HG03342 (cell line): ENCODE data around the gene WDR4.
"Not testable (repeated sequence)": the region's sequence is repeated elsewhere in the genome, so short reads cannot be mapped to it uniquely, and the experiment has no call there.

Experiments used
- ATAC-seq: cut with Tn5 transposase; IDR thresholded peaks from one replicate; pipeline ENCODE4 v1.9.1; 2021; ENCODE audit warnings: mild to moderate bottlenecking, moderate library complexity; ENCODE audit not compliant: unreplicated experiment

Gene WDR4

DNA sequence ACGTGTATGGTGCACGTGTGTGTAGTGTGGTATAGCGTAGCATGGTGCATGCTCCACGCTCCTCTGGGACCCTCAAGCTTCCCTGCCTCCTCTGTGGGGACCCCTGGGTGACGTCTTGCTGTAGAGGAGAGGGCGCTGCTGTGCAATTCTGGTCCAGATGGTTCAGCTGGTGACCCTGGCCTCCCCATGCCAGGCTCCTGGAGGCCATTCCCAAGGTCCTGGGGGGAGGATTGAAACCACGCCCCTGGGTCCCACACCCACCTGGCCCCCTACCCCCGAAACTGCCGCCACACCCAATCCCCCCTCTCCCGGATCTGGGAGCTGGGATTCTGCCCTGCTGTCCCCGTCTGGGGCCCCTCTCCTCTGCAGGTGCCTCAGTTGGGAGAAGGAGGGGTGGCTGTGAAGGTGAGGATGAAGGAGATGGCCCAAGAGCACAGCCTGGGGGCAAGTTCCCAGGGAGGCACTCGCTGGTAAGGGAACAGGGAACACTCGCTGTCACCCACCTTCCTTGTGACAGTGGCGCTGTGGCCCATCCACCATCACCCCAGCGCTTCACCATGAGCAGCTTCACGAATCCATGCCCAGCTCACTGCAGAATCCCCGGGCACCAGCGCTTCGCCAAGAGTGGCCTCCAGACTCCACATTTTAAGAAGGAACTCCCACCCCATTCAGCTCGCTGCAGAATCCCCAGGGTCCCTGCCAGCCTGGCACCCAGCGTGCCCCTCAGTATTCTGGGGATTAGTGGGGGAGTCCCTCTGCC, 38.0 kb downstream of the WDR4 start:
- no peak for ATAC-seq

- no peak for ATAC-seq
Measured at GRCh38 chr21:42840411-42841155, 38.8 kb downstream of the WDR4 start.

DNA sequence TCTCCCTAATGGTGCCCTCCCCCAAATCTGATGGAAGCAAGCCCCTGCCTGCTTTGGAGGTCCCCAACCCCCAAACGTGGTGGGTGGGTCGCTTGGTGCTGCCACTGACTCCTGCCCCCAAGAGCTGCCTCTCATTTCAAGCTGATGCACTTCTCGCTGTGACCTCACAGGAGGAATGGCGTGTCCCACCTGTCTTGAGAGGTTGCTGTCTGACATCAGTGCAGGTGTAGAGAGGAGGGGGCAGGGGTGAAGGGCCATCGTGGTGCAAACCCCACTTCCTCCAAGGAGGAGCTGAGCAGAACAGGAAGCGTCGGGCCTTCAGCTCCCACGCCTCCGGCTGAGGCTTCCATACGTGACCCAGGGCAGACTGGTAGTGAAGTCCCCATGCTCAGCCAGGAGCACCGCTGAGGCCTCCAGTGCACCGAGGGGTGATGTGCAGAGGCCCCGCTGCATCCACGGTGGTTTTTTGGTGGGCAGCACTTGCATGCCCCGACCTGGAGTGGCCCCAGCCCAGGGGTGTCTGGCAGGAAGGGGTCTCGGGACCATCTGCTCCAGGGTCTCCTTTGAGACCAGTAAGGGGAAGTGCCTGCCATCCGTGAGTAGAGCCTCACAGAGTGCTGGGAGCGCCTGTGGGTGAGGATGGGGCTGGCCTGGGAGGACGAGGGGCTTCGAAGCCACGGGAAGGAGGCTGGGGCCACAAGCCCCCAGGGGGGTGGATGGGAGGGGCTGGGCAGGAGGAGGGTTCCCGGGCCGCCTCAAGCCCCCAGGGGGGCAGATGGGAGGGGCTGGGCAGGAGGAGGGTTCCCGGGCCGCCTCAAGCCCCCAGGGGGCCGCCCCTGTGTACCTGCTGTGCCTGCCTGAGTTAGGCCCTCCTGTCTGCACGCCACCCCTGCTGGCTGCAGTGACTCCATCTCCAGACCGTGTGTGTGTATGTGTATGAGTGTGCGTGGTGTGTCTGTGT, 39.8 kb downstream of the WDR4 start:
- no peak for ATAC-seq

- not testable (repeated sequence) for ATAC-seq
Measured at GRCh38 chr21:42838212-42838690, 41.1 kb downstream of the WDR4 start.

GRCh38 chr21:42837421-42838211, 41.7 kb downstream of the WDR4 start:
- no peak for ATAC-seq

DNA sequence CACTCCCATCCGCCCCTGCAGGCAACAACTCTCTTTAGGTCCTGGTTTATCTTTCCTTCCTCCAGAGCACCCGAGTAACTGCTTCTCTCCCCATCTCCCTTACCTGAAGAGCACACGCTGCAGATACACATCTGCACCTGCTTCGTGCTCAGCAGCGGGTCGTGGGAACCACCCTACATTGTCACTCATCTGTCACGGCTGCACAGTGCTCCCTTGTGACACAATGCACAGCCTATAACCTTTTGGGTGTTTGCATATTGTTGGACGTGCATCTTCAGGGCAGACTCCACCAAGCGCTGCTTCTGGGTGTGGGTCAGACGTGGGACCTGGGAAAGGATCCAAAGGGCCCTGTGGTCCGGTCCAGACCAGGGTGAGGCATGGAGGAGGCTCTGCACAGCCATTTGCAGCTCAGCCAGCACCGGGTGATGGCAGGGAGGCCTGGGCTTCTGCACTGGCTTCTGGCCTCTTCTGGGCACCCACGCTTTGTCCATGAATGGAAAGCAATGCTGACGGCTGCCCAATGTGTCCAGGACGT, 42.5 kb downstream of the WDR4 start:
- ATAC-seq: no peak

DNA sequence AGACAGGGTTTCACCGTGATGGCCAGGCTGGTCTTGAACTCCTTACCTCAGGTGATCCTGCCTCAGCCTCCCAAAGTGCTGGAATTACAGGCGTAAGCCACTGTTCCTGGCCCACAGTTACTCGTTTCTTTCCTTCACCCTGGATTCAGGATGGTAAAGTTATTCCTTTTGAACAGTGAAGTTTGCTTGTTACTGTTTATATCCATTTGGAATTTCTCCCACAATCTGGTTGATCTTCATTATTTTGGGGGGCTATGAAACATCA, 43.0 kb downstream of the WDR4 start:
- no peak for ATAC-seq

DNA sequence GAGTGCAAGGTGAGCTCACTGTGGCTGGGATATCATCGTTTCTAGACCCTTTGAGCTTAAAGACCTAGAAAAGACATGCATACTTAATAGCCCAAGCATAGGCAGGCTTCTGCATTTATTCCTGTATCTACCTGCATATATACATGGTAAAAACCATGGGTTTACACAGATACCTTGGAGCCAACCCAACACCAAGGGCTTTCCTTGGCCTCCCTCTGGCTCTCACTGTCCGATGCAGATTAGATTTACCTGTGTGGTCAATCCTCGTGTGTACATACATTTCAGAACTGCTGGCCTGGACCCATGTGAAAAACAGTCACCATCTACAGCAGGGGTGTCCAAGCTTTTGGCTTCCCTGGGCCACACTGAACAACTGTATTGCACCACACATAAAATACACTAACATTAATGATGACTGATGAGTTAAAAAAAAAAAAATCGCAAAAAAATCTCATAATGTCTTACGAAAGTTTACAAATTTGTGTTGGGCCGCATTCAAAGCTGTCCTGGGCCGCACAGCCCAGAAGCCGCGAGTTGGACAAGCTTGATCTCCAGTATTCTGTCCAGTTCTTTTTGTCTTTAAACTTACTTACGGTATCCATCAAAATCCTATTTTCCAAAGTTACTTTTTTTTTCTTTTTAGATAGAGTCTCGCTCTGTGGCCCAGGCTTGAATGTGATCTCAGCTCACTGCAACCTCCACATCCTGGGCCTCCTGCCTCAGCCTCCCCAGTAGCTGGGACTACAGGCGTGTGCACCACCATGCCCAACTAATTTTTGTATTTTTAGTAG, 43.5 kb downstream of the WDR4 start:
- no peak for ATAC-seq

DNA sequence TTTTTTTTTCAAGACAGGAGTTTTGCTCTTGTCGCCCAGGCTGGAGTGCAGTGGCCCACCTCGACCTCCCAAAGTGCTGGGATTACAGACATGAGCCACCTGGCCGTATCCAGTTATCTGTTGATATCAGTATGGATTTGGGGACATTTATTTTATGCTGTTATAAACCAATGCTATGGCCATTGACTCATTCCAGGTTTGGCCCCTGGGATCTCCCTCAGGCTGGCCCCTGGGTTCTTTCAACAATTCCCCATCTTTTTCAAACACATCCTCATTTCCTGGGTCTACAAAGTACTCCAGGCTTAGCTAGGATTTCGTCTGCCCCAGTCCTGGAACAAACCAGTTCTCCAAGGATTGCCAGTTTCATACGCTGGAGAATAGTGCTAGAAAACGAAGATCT, 44.1 kb downstream of the WDR4 start:
- ATAC-seq: no peak

GRCh38 chr21:42834726-42835191, 44.6 kb downstream of the WDR4 start:
- ATAC-seq: no peak

DNA sequence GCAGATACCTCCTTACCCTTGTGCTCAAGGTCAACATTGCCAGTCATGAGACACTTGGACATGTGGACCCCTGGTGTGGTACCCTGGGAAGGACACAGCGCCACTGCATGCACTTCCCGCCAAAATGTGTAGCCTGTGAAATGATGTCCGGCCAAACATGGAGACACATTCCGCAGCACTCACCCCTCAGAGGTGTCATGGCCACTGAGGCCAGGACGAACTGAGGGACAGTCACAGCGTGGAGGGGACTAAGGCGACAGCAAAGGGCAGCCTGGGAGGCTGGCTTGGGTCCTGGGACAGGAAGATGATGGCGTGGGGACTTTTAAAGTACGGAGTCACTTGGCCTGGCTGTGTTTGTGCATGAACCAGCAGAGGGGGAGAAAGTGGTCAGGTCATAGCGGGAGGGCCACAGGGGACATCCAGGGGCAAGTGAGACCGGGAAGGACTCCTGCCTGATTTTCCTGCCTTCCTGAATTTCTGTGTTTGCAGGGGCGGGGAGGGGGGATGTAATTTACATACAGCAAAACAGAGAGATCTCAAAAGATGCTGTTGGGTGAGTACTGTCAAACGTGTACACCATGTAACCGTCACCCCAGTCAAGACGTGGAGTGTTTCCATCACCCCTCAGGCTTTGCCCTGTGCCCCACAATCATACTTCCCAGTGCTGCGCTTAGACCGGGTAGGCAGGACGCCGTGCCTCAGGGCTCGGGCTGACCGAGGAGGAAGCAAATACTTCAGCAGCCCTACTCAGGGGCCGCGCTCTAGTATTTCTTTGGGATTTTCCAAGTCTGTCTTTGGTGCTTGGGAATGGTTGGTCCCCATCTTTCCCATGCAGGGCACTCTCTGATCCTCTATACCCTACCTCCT, 45.2 kb downstream of the WDR4 start:
- no peak for ATAC-seq

GRCh38 chr21:42833439-42833815, 45.9 kb downstream of the WDR4 start:
- peak; percentile 48 for ATAC-seq

GRCh38 chr21:42832321-42832630, 47.1 kb downstream of the WDR4 start:
- not testable (repeated sequence) for ATAC-seq

DNA sequence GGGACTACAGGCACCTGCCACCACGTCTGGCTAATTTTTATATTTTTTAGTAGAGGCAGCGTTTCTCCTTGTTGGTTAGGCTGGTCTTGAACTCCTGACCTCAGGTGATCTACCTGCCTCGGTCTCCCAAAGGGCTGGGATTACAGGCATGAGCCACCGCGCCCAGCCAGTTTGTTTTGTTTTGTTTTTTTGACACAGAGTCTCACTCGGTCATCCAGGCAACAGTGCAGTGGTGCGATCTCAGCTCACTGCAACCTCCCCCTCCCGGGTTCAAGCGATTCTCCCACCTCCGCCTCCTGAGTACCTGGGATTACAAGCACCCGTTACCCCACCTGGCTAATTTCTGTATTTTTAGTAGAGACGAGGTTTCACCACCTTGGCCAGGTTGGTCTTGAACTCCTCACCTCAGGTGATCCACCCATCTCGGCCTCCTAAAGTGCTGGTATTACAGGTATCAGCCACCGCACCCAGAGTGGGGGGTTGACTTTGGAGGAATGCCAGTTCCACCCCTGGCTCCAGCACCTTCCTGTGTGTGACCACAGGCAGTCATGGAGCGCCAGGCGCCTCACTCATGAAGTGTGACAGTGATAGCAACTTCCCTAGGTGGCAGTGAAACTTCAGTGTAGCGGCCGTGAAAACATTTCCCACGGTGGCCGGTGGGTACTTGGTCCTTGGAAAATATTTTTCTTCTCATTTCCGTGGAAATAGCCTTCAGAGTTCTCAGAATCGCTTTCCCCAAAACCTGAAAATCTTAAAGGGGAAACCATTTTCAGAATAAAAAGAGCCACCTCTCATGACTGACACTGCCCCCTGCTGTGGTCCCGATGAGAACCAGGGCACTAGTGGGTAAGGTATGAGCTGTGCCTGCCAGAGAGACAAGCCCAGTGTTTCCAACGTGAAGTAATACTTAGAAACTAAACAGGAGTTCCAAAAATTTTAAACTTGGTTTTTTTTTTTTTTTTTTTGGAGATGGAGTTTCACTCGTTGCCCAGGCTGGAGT, 48.6 kb downstream of the WDR4 start:
- ATAC-seq: no peak

DNA sequence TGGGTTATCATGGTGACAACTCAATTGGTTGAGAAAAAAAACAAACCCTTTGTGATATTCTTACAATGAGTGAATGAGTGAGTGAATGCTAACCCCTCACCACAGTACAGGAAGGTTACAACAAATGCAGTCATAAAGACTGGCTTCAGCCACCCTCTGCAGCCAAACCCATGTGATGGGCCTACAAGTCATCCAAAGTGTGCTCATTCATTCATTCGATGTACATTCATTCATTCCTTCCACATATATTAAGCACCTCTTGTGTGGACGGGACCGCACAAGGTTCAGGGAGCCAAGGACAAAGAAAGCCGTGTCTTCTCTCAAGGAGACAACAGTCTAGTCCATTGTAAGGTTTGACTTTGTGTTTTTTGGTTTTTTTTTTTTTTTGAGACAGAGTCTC, 49.4 kb downstream of the WDR4 start:
- ATAC-seq: no peak

GRCh38 chr21:42829417-42829816, 49.9 kb downstream of the WDR4 start:
- ATAC-seq: no peak

DNA sequence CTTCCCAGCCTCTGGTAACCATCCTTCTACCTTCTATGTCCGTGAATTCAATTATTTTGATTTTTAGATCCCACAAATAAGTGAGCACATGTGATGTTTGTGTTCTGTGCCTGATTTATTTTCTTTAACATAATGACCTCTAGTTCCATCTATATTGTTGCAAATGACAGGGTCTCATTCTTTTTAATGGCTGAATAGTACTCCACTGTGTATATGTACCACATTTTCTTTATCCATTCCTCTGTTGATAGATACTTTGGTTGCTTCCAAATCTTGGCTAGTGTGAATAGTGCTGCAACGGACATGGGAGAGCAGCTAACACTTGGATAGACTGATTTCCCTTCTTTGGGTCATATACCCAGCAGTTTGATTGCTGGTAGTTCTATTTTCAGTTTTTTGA, 51.8 kb downstream of the WDR4 start:
- ATAC-seq: no peak
